ENCODE data around the gene ADAMTSL1. TPM values are rescaled to one million over a fixed set of nuclear protein-coding genes. Genes with fewer than 3 reads are reported as not detected.

Gene ADAMTSL1
- 10 to 100 TPM; 13.5 to 18.9 TPM for total RNA-seq
- long read RNA-seq, partial matches to known transcripts = 1 of 15 reads
- long read RNA-seq, other reads (novel, unspliced or antisense) = 13 of 15 reads

GRCh38 chr9:18473652-18474279 is at the start of gene ADAMTSL1:
TSS of gene ADAMTSL1 (plus strand) at chr9:18474153. CDS start at chr9:18474233, 80 bp downstream.
- DNase-seq = peak; percentile 29 to 30
- intact Hi-C loops (cut with DNase I, micrococcal nuclease) = no loop called here
- peak; percentile 92 for ATAC-seq

- DNase-seq = no peak
- intact Hi-C loops (cut with DNase I, micrococcal nuclease) = no loop called here
- no peak for ATAC-seq
Measured at GRCh38 chr9:18427691-18428090, 46.3 kb upstream of the ADAMTSL1 start.

GRCh38 chr9:18428661-18429060 is 45.3 kb upstream of the ADAMTSL1 start:
- ATAC-seq = no peak
- no peak for DNase-seq
- intact Hi-C loops (cut with DNase I, micrococcal nuclease) = no loop called here

- intact Hi-C loops (cut with DNase I, micrococcal nuclease) = no loop called here
- no peak for ATAC-seq
- no peak for DNase-seq
Measured at GRCh38 chr9:18429070-18429469, 44.9 kb upstream of the ADAMTSL1 start.

GRCh38 chr9:18433620-18434019 is 40.3 kb upstream of the ADAMTSL1 start:
- intact Hi-C loops (cut with DNase I, micrococcal nuclease) = no loop called here
- ATAC-seq (no peak), DNase-seq (no peak)

- ATAC-seq (no peak), DNase-seq (no peak)
- intact Hi-C loops (cut with DNase I, micrococcal nuclease) = no loop called here
Measured at GRCh38 chr9:18437315-18438201, 36.4 kb upstream of the ADAMTSL1 start.

GRCh38 chr9:18438300-18438925 is 35.5 kb upstream of the ADAMTSL1 start:
- DNase-seq (no peak), ATAC-seq (no peak)
- intact Hi-C loops (cut with DNase I, micrococcal nuclease) = no loop called here

GRCh38 chr9:18438951-18439350 is 35.0 kb upstream of the ADAMTSL1 start:
- intact Hi-C loops (cut with DNase I, micrococcal nuclease) = no loop called here
- DNase-seq = no peak
- ATAC-seq = no peak

- intact Hi-C loops (cut with DNase I, micrococcal nuclease) = loop anchor here in 1 of 2 donors (5.0 kb wide), 1 partner anchor 184 kb away; no protein-coding TSS in a partner anchor
- DNase-seq (no peak), ATAC-seq (no peak)
Measured at GRCh38 chr9:18441261-18441660, 32.7 kb upstream of the ADAMTSL1 start.

- peak; percentile 69 to 74 for DNase-seq
- peak; percentile 97 for ATAC-seq
- intact Hi-C loops (cut with DNase I, micrococcal nuclease) = loop anchor here in 1 of 2 donors (5.0 kb wide), 1 partner anchor 186 kb away; no protein-coding TSS in a partner anchor
Measured at GRCh38 chr9:18442629-18443491, 31.1 kb upstream of the ADAMTSL1 start.

- intact Hi-C loops (cut with DNase I, micrococcal nuclease) = no loop called here
- ATAC-seq (no peak), DNase-seq (no peak)
Measured at GRCh38 chr9:18447131-18447530, 26.8 kb upstream of the ADAMTSL1 start.

GRCh38 chr9:18447541-18447940 is 26.4 kb upstream of the ADAMTSL1 start:
- DNase-seq (no peak), ATAC-seq (no peak)
- intact Hi-C loops (cut with DNase I, micrococcal nuclease) = no loop called here

- intact Hi-C loops (cut with DNase I, micrococcal nuclease) = no loop called here
Measured at GRCh38 chr9:18448101-18448500, 25.9 kb upstream of the ADAMTSL1 start.

GRCh38 chr9:18451406-18451805 is 22.5 kb upstream of the ADAMTSL1 start:
- intact Hi-C loops (cut with DNase I, micrococcal nuclease) = no loop called here
- ATAC-seq (no peak), DNase-seq (no peak)

More at GRCh38 chr9:18448101-18448500, 25.9 kb upstream of the ADAMTSL1 start:
- ATAC-seq (no peak), DNase-seq (no peak)

- intact Hi-C loops (cut with DNase I, micrococcal nuclease) = no loop called here
- no peak for DNase-seq
Measured at GRCh38 chr9:18452276-18452675, 21.7 kb upstream of the ADAMTSL1 start.

GRCh38 chr9:18456624-18457237 is 17.2 kb upstream of the ADAMTSL1 start:
- DNase-seq = peak in 1 of 2 donors; percentile 34
- intact Hi-C loops (cut with DNase I, micrococcal nuclease) = no loop called here
- peak; percentile 96 for ATAC-seq

More at GRCh38 chr9:18452276-18452675, 21.7 kb upstream of the ADAMTSL1 start:
- ATAC-seq = peak; percentile 44

GRCh38 chr9:18457510-18457909 is 16.4 kb upstream of the ADAMTSL1 start:
- intact Hi-C loops (cut with DNase I, micrococcal nuclease) = no loop called here
- no peak for ATAC-seq
- DNase-seq = no peak

GRCh38 chr9:18459962-18460584 is 13.9 kb upstream of the ADAMTSL1 start:
- intact Hi-C loops (cut with DNase I, micrococcal nuclease) = no loop called here
- DNase-seq = no peak
- no peak for ATAC-seq
